ENCODE measurements around the gene DDAH2.

DNA sequence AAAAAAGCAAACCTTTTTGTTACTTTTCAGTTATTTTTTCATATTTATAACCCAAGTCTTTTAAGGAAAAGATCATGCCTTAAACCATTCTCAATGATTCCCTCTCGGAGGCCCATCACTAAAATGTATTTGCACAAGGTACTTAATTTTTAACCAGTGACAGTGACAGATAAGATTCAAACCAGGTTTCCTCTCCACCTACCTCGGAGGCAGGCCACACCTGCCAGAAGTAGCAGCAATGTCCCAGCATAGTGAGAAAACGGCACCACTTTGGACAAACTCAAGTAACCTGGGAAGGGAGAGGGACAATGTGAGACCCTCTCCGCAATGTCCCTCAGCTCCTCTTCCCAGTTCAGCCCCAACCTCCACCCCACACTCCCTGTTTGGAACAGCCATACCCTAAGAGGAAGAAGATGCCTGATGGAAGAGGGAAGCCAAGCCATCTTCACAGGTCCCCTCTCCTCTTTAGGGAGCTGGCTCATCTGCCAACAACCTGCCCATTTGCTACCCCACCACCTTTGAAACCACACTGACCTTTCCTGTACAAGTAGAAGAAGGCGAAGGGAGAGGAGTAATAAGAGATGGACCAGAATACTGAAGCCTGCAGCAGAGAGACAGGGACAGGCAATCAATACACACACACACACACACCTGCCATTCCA lies 28.2 kb downstream of the DDAH2 start:
- TF ChIP-seq, protein P1, sequence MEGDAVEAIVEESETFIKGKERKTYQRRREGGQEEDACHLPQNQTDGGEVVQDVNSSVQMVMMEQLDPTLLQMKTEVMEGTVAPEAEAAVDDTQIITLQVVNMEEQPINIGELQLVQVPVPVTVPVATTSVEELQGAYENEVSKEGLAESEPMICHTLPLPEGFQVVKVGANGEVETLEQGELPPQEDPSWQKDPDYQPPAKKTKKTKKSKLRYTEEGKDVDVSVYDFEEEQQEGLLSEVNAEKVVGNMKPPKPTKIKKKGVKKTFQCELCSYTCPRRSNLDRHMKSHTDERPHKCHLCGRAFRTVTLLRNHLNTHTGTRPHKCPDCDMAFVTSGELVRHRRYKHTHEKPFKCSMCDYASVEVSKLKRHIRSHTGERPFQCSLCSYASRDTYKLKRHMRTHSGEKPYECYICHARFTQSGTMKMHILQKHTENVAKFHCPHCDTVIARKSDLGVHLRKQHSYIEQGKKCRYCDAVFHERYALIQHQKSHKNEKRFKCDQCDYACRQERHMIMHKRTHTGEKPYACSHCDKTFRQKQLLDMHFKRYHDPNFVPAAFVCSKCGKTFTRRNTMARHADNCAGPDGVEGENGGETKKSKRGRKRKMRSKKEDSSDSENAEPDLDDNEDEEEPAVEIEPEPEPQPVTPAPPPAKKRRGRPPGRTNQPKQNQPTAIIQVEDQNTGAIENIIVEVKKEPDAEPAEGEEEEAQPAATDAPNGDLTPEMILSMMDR (IDR thresholded peaks at IDR 0.05 in 2 of 3, conservative IDR thresholded peaks at IDR 0.05 in 1 of 3; ENCODE audit: borderline replicate concordance in 1 of 3, insufficient read depth in 1 of 3, low read depth in 2 of 3, low read length in 2 of 3) = no peak
- TF ChIP-seq POLR2A (IDR thresholded peaks at IDR 0.05; ENCODE audit: borderline replicate concordance, extremely low read depth, insufficient read depth, insufficient read length) (no peak), ZFX (IDR thresholded peaks at IDR 0.05) (no peak), JUND (IDR thresholded peaks at IDR 0.05) (no peak), POLR2AphosphoS5 (IDR thresholded peaks at IDR 0.05; ENCODE audit: low read depth, low read length) (no peak), YY1 (IDR thresholded peaks at IDR 0.05; ENCODE audit: extremely low read depth, insufficient replicate concordance, low read depth, low read length) (no peak), SIN3A (IDR thresholded peaks at IDR 0.05; ENCODE audit: low read depth) (no peak), TCF7L2 (IDR thresholded peaks at IDR 0.05; ENCODE audit: borderline replicate concordance, extremely low read depth, insufficient read depth, insufficient read length) (no peak), SRF (IDR thresholded peaks at IDR 0.05; ENCODE audit: low read depth) (no peak), EZH2 (IDR thresholded peaks at IDR 0.05) (no peak)
